Activated CD4-positive, CD25-positive, alpha-beta regulatory T cell treated with anti-CD3 and anti-CD28 coated beads, Interleukin-2, amount 50 U/mL, for 24 hours (primary cell): ENCODE results near the gene SEPHS2.
A peak's percentile ranks its signal among the peaks of the same experiment; 100 is the strongest.

ENCODE experiments used
- ATAC-seq, 2 donors: fragments of 150-1000 bp; cut with Tn5 transposase; one replicate each; pipeline ENCODE4 v1.10.0; 2021; ENCODE audit warnings: mild to moderate bottlenecking in 1 of 2, moderate library complexity in 1 of 2

SEPHS2 gene

DNA sequence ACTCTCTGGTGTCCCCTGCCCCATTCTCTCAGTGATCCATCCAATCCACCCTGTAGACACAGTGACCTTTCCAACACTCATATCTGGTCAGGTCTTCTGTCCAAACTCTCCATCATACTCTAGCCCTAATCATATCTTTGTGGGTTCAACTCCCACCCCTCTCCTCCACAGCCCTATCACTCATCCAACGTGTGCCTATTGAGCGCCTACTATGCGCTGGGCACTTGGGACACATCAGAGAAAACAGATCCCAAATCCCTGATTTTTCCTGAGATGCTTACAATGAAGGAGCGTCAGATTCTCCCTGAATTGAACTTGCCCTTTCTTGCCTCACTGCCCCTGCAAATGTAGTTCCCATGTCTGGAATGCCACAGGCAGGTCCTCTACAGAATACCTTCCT lies 17.6 kb downstream of the SEPHS2 start:
- no peak for ATAC-seq

DNA sequence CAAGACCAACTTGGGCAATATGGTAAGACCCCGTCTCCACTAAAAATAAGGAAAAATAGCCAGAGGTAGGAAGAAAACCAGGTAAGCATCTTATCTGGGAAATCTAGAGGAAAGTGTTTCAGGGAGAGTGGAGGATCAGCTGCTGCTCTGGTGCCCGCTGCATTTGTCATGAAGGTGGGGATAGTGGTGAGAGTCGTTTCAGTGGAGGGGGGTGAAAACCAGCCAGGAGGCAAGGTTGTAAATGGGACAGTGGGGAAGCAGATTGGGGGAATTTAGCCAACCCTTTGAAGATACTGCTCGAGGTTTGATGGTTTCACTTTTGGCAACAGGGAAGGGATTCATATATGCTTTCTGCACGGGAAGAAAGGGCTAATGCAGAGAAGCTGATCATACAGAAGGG lies 24.7 kb downstream of the SEPHS2 start:
- no peak for ATAC-seq

DNA sequence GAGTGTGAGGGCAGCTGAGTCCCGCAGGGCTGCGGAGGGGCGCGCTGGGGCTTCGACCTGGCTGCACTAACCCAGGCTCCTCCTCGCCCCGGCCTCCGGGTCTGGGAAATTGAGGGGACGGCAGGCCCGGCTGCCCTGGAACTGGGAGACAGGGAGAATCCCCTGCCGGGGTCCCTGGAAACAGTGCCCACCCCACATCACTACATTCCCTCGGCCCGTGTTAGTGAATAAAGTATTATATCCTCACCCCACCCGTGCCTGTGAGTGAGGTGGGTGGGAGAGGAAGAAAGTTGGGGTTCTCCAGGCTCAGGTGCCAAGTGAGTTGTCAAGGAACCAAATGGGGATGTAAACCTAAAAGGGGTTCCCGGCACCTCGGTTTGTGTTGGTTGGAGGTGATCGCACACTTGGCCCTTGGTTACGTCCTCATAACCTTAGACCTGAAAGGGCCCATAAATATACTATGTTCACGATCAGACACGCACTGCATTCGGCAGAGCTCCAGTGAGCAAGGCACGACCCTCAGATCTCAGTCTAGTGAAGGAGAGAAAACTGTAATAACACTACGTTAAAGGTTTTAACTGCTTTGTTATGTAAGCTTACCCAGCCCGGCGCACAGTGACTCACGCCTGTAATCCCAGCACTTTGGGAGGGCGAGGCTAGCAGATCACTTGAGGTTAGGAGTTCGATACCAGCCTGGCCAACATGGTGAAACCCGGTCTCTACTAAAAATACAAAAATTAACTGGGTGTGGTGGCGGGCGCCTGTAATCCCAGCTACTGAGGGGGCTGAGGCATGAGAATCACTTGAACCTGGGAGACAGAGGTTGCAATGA lies 27.1 kb downstream of the SEPHS2 start:
- ATAC-seq: no peak

DNA sequence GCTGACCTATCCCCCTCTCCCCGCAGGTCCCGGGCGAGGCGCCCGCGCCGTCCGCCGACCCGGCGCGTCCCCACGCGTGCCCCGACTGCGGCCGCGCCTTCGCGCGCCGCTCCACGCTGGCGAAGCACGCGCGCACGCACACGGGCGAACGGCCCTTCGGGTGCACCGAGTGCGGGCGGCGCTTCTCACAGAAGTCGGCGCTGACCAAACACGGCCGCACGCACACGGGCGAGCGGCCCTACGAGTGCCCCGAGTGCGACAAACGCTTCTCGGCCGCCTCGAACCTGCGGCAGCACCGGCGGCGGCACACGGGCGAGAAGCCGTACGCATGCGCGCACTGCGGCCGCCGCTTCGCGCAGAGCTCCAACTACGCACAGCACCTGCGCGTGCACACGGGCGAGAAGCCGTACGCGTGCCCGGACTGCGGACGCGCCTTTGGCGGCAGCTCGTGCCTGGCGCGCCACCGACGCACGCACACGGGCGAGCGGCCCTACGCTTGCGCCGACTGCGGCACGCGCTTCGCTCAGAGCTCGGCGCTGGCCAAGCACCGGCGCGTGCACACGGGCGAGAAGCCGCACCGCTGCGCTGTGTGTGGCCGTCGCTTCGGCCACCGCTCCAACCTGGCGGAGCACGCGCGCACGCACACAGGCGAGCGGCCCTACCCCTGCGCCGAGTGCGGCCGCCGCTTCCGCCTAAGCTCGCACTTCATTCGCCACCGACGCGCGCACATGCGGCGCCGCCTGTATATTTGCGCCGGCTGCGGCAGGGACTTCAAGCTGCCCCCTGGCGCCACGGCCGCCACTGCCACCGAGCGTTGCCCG lies 27.9 kb downstream of the SEPHS2 start:
- peak; percentile 92 to 93 for ATAC-seq

DNA sequence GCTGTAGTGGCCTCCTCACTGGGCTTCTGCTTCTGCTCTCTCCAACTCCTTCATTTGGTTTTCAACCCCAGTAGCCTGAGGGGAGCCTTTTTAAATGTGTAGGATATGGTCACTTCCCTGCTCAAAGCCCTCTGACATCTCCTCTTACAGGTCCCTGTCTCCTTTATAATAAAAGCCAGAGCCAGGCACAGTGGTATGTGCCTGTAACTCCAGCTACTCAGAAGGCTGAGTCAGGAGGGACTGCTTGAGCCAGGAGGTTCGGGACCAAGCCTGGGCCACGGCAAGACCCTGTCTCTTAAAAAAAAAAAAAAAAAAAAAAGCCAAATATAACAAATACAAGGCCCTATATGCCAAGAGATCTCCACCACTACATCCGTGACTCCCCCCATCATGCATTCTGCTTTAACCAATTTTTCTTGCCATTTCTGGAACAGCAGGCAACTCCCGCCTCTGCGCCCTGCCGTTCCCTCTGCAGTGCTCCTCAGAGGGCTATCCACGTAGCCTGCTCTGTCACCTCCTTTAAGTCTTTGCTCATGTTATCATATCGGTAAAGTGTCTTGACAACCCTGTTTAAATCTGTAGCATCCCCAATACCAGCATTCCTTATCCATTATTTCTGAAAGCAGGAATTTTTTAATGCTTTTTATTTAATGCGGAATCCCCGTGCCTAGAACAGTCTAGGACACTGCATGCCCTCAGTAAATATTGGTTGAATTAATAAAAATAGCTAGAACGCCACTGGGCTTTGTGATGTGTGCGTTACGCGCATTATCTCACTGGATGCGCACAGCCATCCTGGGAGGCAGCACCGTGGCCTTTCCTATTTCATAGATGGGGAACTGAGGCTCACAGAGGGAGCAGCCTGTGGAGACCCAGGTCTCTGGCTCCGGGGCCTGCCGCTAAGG lies 28.8 kb downstream of the SEPHS2 start:
- ATAC-seq: no peak

DNA sequence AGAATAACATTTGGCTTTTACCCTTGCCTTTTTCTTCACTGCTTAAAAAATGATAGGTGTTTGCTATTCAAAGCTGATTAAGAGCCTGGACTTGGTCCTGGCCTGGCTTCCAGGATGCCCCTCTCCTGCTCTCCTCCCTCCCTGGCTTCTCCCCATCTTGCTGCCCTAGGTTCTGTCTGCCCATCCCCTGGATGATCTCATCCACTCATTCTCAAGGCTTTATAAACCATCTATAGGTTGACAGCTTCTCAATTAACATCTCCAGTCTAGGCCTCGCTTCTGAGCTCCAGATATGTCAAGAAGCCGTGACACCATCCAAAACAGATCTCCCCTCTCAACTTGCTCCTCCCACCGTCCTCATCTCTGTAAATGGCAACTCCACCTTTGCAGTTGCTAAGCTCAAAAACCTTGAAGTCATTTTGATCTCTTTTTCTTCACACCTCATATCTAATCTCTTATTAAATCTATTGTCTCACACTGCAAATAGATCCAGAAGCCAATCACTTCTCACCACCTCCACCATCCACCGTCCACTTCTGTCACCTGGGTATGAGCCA lies 29.5 kb downstream of the SEPHS2 start:
- ATAC-seq: no peak

DNA sequence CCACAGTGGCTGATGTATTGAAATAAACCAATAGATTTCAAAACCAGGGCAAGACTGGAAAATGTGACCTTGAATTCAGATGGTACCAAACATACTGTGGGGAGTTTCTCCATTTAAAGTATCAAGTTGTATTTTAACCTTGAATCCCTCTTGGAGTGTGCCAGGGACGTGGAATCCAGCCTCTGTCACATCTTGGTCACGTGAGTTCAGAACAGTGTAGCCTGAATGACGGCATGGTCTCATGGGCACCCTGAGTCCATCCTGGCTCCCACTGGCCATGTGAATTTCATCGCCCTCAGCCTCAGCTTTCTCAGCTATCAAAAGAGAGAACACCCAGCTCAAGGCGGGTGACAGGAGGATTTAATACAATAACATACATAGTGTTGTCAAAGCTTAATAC lies 31.5 kb downstream of the SEPHS2 start:
- no peak for ATAC-seq

DNA sequence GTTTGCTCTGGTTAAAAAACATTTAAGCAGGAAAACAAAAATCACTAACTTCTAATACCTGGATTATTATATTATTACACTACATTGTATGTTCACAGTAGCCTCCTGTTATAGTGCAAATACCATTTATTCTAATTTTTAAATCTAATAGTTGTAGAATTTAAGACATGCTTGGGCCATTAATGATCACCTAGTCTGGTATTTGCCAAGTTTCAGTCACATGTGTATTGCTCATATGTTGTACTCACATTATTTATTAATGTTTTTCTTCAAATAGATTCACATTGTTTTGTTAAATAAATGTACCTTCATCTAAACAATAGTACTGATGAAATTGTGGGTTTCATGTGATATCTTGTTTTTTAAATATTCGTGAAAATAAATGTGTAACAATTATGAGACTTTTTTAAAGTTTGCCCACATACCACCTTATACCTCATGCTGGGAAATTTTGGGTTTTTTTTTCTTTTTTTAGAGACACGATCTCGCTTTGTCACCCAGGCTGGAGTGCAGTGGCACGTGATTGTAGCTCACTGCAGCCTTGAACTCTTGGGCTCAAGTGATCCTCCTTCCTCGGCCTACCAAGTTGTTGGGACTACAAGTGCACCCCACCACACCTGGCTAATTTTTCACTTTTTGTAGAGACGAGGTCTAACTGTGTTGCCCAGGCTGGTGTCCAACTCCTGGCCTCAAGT lies 32.4 kb downstream of the SEPHS2 start:
- ATAC-seq: no peak

DNA sequence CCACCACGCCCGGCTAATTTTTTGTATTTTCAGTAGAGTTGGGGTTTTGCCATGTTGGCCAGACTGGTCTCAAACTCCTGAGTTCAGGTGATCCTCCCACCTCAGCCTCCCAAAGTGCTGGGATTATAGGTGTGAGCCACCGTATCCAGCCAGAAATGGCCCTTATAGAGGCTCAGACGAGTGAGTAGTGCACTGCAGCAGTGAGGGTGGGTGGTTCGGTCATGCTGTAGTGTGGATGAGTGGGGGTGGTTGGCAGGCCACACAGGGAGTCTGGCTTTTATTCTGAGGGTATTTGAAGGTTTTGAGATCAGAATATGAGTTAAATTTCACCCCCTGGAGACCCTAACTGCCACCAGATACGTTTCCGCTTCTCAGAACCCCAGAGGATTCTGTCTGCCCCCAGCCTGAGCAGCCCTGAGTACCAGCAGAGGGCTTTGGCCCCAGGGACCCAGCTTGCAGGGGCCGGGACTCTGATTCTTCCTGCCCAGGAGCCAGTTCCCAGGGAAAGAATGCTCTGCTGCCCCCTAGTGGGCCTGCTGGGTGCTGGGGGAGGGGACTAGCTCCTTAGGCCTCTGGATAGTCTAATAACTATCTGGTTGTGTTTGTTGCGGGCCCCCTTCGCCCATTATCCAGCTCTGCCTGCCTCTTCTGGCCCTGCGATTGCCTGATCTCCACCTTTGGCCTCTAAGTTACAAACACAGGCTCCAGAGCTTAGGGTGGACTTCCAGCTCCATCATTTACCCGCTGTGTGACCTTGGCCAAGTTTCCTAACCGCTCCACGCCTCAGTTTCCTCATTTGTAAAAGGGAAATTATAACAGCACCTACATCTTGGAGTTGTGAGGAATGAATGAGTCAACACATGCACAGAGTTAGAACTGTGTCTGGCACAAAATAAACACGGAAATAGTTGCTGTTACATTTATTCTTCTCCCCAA lies 36.3 kb downstream of the SEPHS2 start:
- peak; percentile 48 to 51 for ATAC-seq

DNA sequence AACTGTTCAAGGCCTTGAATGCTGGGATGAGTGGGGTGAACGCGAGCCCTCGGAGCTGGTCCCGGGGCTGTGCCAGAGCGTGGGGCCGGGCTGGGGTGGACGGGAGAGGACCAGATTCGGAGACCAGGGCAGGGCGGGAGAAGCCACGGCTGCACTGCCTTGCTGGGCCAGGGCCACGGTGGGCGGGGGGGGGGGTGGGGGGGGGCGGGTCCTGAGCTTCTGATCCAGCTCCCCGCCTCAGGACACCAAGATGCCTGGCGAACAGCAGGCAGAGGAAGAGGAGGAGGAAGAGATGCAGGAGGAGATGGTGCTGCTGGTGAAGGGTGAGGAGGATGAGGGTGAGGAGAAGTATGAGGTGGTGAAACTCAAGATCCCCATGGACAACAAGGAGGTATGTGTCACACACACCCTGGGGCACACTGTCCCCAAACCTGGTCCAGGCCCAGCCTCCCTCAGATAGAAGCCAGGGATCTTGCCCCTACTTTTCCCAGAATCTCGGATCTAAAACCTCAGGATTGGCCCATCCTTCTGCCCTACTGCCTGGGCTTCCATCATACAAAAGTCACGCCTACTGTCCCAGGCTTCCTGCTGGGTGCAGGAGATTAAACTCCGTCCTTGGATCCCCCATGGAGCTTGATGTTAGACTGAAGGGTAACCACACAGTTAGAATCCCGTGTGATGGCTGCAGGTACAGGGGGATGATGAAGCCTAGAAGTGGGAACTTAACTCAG lies 37.7 kb downstream of the SEPHS2 start:
- ATAC-seq: no peak

DNA sequence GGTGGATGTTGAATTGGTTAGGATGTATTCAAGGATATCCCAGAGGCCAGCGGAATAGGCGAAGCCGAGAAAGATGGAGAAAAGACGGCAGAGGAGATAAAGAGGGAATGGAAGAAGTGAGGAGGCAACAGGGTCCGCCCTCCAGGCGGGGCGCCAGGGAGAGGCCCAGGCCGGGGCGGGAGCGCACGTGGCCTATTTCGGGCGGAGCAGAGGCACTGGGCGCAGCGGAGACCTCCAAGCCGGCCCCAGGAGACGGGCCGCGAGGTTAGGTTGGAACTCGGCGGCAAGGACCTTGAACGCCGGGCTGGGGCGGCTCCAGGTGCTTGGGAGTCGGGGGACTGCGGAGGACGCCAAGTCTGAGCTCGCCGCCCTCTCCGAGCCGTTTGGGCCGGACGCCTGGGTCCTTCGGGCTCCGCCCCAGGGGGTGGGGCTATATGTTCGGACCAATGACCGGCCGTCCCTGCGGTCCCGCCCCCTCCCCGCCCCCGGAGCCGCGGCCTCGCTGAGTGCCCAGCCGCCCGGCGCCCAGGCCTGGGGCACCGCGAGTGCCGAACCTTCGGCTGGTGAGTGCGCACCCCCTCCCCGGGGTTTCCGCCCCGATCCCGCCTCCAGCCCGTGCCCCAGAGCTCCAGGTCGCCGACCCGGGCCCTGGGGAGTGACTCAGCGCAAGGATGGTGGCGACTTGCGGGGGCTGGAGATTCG lies 38.4 kb downstream of the SEPHS2 start, which contains the start of gene ZNF771:
TSS of gene ZNF771 (plus strand) at position 505 of the 702 bp plus-strand sequence. CDS start 448 bp downstream, outside the sequence.
- ATAC-seq: peak; percentile 85 to 88

DNA sequence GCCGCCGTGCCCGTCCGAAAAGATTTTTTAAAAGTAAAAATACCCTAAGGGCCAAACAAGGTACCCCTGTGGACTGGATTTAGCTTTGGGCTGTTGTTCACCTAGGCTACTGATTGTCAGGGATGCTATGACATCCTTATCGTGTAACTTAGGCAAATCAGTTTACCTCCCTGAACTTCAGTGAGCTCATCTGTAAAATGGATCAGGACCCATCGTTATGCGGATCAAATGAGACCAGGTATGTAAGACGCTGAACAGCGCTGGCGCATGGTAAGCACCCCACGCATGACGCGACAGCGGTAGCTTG lies 38.9 kb downstream of the SEPHS2 start:
- peak; percentile 17 to 21 for ATAC-seq

DNA sequence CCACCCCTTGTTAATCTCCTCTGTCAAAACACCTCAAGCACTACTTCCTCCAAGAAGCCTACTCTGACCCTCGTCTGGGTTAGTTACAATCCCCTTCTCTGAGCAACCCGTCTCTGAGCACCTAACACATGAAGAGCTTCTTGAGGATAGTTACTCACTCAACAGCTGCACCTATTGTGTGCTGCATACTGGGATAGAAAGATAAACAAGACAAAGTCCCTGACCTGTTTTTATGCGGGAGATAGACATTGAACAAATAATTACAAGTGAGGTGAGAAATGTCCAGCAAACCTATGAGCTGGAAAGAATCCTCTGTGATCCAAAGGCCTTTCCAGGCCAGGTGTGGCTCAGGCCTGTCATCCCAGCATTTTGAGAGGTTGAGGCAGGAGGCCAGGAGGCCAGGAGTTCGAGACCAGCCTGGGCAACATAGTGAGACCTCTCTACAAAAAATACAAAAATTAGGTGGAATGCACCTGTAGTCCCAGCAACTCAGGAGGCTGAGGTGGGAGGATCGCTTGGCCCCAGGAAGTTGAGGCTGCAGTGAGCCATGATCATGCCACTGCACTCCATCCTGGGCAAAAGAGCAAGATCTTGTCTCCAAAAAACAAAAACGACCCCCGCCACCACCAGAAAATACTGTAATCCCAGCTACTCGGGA lies 43.8 kb downstream of the SEPHS2 start:
- ATAC-seq: no peak

DNA sequence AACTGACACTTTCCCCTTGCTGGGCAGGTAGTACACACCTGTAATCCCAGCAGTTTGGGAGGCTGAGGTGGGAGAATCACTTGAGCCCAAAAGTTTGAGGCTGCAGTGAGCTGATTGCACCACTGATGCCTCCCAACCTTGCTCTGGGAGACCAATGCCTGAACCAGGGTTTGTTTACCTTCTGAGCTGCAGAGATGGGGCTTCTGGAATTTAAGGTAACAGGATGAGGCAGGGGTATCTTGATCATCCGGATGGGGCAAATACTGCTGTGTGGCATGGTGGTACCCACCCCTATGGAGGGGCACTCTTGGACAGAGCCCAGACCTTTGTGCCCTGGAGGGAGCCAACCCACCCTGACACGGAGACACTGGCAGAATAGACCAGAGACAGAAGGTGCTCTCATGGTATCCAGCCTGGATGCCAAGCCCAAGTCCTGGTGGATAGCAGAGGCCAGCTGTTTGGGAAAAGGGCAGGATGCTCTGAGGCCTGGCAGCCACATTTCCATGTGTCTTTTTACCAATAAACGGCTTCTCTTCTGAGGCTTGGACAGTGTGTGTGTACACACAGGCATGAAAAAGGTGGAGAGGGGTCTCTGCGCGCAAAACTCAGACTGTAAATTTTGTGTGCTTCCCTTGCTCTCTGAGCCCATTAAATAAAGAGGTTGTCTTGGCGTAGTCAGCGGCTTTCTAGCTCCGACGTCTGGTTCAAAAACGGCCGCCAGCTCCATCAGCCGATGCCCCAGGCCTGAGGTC lies 46.1 kb downstream of the SEPHS2 start:
- ATAC-seq: no peak

DNA sequence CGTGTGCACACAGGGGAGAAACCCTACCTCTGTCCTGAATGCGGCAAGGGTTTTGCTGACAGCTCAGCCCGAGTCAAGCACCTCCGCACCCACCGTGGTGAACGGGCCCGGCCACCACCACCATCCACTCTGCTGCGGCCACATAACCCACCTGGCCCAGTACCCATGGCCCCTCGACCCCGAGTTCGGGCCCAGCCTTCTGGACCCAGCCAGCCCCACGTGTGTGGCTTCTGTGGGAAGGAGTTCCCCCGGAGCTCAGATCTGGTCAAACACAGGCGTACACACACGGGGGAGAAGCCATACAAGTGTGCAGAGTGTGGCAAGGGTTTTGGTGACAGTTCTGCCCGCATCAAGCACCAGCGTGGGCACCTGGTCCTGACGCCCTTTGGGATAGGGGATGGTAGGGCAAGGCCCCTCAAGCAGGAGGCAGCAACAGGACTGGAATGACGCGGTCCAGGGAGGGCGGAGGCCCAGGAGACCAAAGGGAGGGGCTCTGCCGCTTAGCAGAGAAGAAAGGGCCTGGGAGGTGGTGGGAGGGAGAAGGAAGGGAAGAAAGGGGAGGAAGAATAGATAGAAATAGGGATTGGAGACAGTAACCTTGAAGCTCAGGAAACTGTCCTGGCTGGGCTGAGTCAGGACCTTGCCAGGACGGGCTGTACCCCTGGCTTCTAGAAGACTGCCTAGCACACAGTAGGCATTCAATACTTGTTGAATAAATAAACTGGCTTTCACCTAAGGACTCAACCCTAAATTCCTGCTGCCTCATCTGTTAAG lies 46.8 kb downstream of the SEPHS2 start:
- ATAC-seq: no peak

DNA sequence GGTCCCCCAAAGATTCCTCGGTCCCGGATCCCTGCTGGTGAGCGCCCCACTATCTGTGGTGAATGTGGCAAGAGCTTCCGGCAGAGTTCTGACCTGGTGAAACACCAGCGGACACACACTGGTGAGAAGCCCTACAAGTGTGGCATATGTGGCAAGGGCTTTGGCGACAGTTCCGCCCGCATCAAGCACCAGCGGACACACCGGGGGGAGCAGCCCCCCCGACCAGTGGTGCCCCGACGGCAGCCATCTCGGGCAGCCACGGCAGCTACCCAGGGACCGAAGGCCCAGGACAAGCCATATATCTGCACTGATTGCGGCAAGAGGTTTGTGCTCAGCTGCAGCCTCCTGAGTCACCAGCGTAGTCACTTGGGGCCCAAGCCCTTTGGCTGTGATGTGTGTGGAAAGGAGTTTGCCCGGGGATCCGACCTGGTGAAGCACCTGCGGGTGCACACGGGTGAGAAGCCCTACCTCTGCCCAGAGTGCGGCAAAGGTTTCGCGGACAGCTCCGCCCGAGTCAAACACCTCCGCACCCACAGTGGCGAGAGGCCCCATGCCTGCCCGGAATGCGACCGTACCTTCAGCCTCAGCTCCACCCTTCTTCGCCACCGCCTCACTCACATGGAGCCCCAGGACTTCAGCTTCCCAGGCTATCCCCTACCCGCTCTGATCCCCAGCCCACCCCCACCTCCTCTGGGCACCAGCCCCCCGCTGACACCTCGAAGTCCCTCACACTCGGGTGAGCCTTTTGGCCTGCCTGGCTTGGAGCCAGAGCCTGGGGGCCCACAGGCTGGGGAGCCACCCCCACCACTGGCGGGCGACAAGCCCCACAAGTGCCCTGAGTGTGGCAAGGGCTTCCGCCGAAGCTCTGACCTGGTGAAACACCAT lies 47.7 kb downstream of the SEPHS2 start:
- ATAC-seq: no peak
